Adrenal gland (tissue), 12 donors: ENCODE measurements around the gene KCTD1. TPM values are rescaled to one million over a fixed set of nuclear protein-coding genes. Genes with fewer than 3 reads are reported as not detected.

ENCODE experiments used
- DNase-seq, 7 donors: peaks; one replicate each; pipeline ENCODE4 v3.0.0-alpha.2; 2019 to 2020
- H3K27ac ChIP-seq, 5 donors: fragments of 200-600 bp; sonication (generic) in 4 of 5; 1 replicate in 3 of 5; 2 replicates in 2 of 5; pipeline versions ENCODE4 v1.5.1 to v1.8.0; 2016 to 2020; ENCODE audit warnings: mild to moderate bottlenecking in 1 of 5
- H3K27me3 ChIP-seq: fragments of 200-600 bp; 2 replicates; pipeline ENCODE4 v1.8.0; 2021
- H3K36me3 ChIP-seq, 2 donors: fragments of 200-600 bp; replicated peaks in 1 of 2; 1 replicate in 1 of 2; 2 replicates in 1 of 2; pipeline versions ENCODE4 v1.5.1 to v1.8.0; 2018 to 2022
- H3K4me1 ChIP-seq, 2 donors: fragments of 200-600 bp; replicated peaks in 1 of 2; 1 replicate in 1 of 2; 2 replicates in 1 of 2; pipeline versions ENCODE4 v1.5.1 to v1.8.0; 2018 to 2021
- H3K4me3 ChIP-seq, 4 donors: fragments of 200-600 bp; sonication (generic) in 3 of 4; one replicate each; pipeline ENCODE4 v1.5.1; 2016 to 2018
- H3K9me3 ChIP-seq, 3 donors: fragments of 200-600 bp; sonication (generic) in 1 of 3; replicated peaks in 1 of 3; 1 replicate in 2 of 3; 2 replicates in 1 of 3; pipeline versions ENCODE4 v1.5.1 to v1.8.0; 2016 to 2021
- POLR2A ChIP-seq, 2 donors: fragments of 450-650 bp; IDR thresholded peaks; one replicate each; pipeline ENCODE4 v1.6.1; 2017; ENCODE audit warnings: antibody characterized with exemption in 2 of 2, mild to moderate bottlenecking in 2 of 2, moderate library complexity in 1 of 2
- WGBS, 4 donors: extraction: QIAGEN DNeasy Blood & Tissue Kit in 2 of 4; methylation state at CpG; one replicate each; pipeline versions ENCODE4 v1.1.5 to v1.1.7; 2013 to 2017; 5-methylcytosine and 5-hydroxymethylcytosine counted together
- intact Hi-C, 2 donors: fragments of 100-400 bp; cut with DNase I; formaldehyde crosslinking; loops; one replicate each; pipeline versions ENCODE4 v1.14.1 to v1.15.0; 2022 to 2023
- polyA plus RNA-seq, 3 donors: library from polyadenylated mRNA; stranded (reverse); fragments of 200-250 nt in 2 of 3; fragments of 350-450 nt in 1 of 3; fragmentation: Illumina TruSeq in 1 of 3; extraction: RNeasy Lipid Tissue Mini Kit (QIAGEN cat#74804) in 1 of 3; gene quantifications; one replicate each; pipeline ENCODE4 v1.2.3, GENCODE V29; 2013 to 2014
- total RNA-seq, 9 donors: library from RNA; depleted of rRNA in 4 of 9; stranded (reverse); fragments of >200 nt in 4 of 9; fragments of 120-200 nt in 1 of 9; fragmentation: NEBNext Ultra II Directional in 1 of 9; extraction: Animal tissue kit (Norgen Biotek cat#: 25700) in 1 of 9; gene quantifications; one replicate each; pipeline versions ENCODE4 v1.1.0 to v1.2.4, GENCODE V29; 2013 to 2023
- TF ChIP-seq, protein P1 (sequence below), 6 experiments: fragments of 450-650 bp in 4 of 6; fragments of 200-600 bp in 2 of 6; sonication (generic) in 1 of 6; IDR thresholded peaks; 1 replicate in 5 of 6; 2 replicates in 1 of 6; pipeline versions ENCODE4 v1.5.1 to v1.8.0; 2016 to 2021; ENCODE audit warnings: antibody characterized with exemption in 6 of 6, mild to moderate bottlenecking in 2 of 6, moderate library complexity in 1 of 6
- donor health status: healthy with polysubstance abuse.
- donor health status: Bipolar disorder and iron deficiency.
- donor health status: DM: yes; HTN: yes; CAD: no.
- donor health status: DM: no; HTN: no; CAD: no.
- donor health status: DM: no; HTN: no; CAD: no.
- donor health status: DM: yes; HTN: yes; CAD: no.

KCTD1 gene
- total and polyA plus RNA-seq, 12 donors: 9.8 to 44.8 (median 30.8) TPM

DNA sequence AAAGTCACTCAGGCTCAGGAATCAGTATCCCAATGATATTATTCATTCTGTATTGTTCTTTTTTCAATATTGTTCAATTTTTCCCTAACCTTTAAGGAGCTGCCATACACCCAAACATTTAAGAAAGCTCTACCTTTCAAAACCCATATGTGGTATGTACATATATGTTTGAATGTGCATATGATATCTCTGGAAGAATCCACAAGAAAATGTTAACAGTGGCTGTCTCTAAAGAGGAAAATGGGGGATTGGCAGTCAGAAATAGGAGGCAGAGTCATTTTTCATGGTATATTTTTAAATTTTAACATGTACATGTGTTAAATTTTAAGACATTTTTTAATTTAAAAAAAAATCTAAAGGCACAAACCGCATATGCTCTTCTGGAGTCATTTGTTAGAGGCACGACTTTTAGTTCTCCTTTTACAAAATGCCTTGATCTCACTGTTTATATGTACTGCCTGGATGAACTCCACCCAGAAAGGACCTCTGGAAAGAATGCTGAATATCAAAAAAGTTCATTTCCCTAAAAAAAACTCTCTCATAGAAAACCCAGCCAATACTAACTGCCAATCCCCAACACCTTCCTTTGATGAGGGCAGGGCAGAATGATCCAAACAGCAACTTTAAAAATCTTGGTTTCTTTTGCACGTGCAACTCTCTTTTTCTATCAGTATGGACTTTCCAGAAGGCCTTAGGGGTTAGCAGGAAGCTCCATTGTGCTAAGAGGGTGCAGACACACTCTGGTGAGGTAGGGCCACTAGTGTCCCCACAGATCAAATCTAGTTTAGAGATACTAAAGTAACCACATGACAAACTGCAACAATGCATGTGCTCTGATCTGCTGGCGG is 23.6 kb downstream of the KCTD1 start:
- DNase-seq: no peak
- Histone ChIP-seq H3K9me3 (no peaks in the 10 kb centered on the region), H3K27ac (no peak overlapping the region), H3K4me1 (peaks cover 6 to 21% of the 10 kb centered on the region in 2 donors), H3K36me3 (no peaks in the 10 kb centered on the region), H3K4me3 (no peak overlapping the region), H3K27me3 (no peaks in the 10 kb centered on the region)
- no peak for TF ChIP-seq POLR2A (IDR thresholded peaks at IDR 0.05)
- TF ChIP-seq, protein P1, sequence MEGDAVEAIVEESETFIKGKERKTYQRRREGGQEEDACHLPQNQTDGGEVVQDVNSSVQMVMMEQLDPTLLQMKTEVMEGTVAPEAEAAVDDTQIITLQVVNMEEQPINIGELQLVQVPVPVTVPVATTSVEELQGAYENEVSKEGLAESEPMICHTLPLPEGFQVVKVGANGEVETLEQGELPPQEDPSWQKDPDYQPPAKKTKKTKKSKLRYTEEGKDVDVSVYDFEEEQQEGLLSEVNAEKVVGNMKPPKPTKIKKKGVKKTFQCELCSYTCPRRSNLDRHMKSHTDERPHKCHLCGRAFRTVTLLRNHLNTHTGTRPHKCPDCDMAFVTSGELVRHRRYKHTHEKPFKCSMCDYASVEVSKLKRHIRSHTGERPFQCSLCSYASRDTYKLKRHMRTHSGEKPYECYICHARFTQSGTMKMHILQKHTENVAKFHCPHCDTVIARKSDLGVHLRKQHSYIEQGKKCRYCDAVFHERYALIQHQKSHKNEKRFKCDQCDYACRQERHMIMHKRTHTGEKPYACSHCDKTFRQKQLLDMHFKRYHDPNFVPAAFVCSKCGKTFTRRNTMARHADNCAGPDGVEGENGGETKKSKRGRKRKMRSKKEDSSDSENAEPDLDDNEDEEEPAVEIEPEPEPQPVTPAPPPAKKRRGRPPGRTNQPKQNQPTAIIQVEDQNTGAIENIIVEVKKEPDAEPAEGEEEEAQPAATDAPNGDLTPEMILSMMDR (IDR thresholded peaks at IDR 0.05): no peak
- intact Hi-C loops: no loop called here
- 66 to 77% (median 71%) methylated on average over 4 of the region's 4 CpGs for WGBS, 4 donors

GRCh38 chr18:26524002-26524401 is 24.4 kb downstream of the KCTD1 start:
- 98 to 100% (median 99%) methylated on average over 2 of the region's 2 CpGs for WGBS, 4 donors
- H3K9me3 ChIP-seq: no peaks in the 10 kb centered on the region
- no peak for DNase-seq
- no peak overlapping the region for H3K4me3 ChIP-seq
- H3K27ac ChIP-seq: no peak overlapping the region
- peaks cover 6 to 21% of the 10 kb centered on the region in 2 donors for H3K4me1 ChIP-seq
- H3K36me3 ChIP-seq: no peaks in the 10 kb centered on the region
- TF ChIP-seq, protein P1 (IDR thresholded peaks at IDR 0.05): no peak
- TF ChIP-seq POLR2A (IDR thresholded peaks at IDR 0.05): no peak
- intact Hi-C loops: no loop called here
- H3K27me3 ChIP-seq: no peaks in the 10 kb centered on the region

GRCh38 chr18:26521617-26522016 is 26.7 kb downstream of the KCTD1 start:
- no peak overlapping the region for H3K4me3 ChIP-seq
- no peak for TF ChIP-seq POLR2A (IDR thresholded peaks at IDR 0.05)
- TF ChIP-seq, protein P1 (IDR thresholded peaks at IDR 0.05): no peak
- DNase-seq: no peak
- H3K27me3 ChIP-seq: no peaks in the 10 kb centered on the region
- H3K4me1 ChIP-seq: peaks cover 4 to 22% of the 10 kb centered on the region in 2 donors
- no peaks in the 10 kb centered on the region for H3K9me3 ChIP-seq
- no peak overlapping the region for H3K27ac ChIP-seq
- 65 to 82% (median 79%) methylated on average over 4 of the region's 4 CpGs for WGBS, 4 donors
- intact Hi-C loops: no loop called here
- no peaks in the 10 kb centered on the region for H3K36me3 ChIP-seq

GRCh38 chr18:26520974-26521373 is 27.4 kb downstream of the KCTD1 start:
- DNase-seq: no peak

More at GRCh38 chr18:26520974-26521373, 27.4 kb downstream of the KCTD1 start:
- intact Hi-C loops: no loop called here
- WGBS, 4 donors: 82 to 100% (median 95%) methylated on average over 3 of the region's 3 CpGs
- no peak for TF ChIP-seq POLR2A (IDR thresholded peaks at IDR 0.05)
- TF ChIP-seq, protein P1 (IDR thresholded peaks at IDR 0.05): no peak
- Histone ChIP-seq H3K27me3 (no peaks in the 10 kb centered on the region), H3K4me3 (no peak overlapping the region), H3K27ac (peak overlapping the region in 1 of 5 donors; percentile 4), H3K36me3 (no peaks in the 10 kb centered on the region), H3K4me1 (peaks cover 10 to 25% of the 10 kb centered on the region in 2 donors), H3K9me3 (no peaks in the 10 kb centered on the region)
